Inflammatory macrophage (primary cell): ENCODE measurements around the gene ZFPL1.

ENCODE experiments used
- DNase-seq, 2 donors: peaks; one replicate each; pipeline ENCODE4 v3.0.0-alpha.2; 2020 to 2022

The ZFPL1 gene

DNA sequence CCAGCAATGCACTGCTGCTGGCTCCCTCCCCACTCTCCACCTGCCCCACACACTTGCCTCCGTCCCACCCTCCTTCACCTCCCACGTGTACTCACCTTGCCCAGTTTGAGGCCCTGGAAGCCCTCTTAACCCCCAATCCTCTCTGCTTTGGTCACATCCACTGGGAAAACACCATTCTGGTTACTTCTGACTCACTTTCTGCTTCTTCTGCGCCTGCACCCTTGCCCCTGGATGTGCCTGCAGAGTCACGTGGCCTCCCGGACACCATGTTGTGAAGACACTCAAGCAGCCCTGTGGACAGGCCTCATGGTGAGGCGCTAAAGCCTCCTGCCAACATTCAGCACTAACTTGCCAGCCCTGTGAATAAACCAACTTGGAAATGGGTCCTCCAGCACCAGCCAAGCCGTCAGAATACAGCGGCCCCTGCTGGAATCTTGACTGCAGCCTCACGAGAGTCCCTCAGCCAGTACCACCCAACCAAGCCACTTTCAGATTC lies 23.1 kb upstream of the ZFPL1 start:
- DNase-seq, result no peak

DNA sequence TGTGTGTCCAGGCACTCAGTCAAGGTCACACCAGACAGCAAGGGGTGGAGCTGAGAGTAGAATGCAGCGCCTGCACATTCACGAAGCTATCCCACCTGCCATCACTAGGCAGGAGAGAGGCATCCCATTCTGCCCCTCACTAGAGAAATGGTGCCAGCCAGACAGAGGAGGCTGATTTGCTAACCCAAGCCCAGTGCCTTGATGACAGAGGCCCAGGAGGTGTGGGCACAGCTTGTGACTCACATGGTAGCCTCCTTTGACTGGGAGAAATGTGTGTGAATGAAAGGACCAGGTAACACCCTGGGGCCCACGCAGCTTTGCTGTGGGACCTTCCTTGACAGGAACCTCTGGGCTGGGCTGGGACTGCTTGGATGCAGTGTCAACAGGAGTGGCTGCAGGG lies 20.5 kb upstream of the ZFPL1 start:
- peak in 1 of 2 donors; percentile 20 for DNase-seq

DNA sequence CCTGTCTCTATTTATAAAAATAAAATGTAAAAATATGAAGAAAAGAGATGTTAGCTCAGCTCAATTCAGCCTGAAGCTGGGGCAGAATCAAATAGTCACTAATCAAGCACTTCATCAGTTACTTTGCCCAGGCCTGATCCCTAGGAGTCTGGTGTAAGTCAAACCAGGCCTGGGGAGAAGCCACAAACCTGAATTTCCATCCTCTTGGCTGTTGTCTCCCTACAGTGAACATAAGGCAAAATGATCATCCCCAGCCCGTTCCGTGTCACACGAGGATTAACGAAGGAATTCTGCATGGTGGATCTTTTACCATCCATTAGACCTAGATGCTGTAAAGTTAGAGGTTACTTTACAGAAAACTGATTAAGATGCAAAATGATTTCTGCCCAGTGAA lies 19.2 kb upstream of the ZFPL1 start:
- no peak for DNase-seq

DNA sequence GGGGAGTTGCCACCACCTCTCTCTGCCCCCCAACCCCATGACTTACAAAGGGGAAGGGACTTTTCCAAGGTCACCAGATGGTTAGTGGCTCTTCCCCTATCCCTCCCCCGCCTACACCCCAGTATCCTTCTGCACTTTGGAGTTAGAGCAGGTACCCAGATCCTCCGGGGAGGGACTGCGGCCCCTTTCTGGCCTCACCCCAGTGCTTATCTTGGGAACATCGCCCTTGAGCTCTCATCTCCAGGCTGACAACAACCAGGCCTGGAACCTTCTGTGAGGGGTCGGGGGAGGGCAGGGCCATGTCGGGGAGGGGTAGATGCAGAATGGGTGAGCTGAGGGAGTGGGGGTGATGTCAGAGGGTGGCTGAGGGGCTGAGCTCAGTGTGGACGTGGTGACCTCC lies 18.2 kb upstream of the ZFPL1 start:
- DNase-seq, result peak in 1 of 2 donors; percentile 31

DNA sequence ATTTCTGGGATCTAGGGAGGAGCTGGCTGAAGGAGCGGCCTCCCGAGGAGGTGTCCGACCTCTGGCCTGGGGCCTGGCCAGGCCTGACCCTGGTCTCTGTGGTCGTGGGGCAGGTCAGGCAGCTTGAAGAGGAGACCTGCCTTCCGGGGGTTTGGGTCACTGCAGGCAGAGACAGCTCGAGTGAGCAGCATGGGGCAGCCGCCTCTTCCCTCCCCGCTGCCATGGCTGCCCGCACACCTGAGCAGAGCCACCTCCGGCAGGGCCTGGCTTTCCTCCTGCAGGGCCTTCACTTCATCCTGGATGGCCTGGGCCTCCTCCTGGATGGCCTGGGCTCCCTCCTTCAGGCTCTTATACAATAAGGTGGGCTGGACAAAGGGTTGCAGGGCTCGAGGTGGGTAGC lies 17.7 kb upstream of the ZFPL1 start:
- DNase-seq, result no peak

DNA sequence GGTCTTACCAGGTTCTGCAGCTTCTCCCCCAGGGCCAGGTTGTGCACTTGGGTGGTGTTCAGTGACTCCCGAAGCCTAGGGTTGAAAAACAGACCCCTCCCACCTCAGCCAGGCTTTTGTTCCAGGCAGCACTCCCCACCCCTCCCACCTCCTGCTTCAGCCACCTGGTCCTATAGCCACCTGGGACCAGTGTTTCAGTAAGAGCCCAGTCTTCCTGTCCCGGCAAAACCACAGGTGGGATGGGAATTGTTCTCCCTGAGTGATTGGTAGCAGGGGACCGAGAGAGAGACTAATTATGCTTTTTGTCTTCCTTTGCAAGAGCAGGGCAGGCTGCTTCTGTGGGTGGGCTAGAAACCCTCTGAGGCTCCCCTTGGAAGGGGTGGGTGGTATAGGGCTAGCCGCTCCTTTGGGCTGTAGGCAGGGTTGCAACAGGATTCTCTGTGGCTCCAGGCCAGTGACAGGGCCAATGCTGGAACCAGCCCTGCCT lies 17.2 kb upstream of the ZFPL1 start:
- no peak for DNase-seq

DNA sequence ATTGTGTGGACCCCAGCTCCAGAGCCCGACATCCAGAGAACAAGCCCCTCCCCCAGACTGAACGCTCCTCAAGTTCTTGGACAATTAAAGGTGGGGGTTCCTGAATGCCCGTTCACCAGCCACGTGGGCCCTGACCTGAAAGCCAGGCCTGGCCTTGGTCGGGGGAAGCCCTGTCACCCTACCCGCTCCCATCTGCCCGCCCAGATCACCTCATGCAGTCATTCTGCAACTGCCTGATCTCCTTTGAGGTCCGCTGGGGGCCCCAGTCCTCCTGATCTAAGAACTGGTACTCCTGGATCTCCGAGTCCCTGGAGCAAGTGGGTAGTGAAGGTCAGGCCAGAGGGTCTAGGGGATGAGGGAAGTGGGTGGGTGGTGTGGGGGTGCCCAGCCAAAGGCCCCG lies 16.6 kb upstream of the ZFPL1 start:
- no peak for DNase-seq

DNA sequence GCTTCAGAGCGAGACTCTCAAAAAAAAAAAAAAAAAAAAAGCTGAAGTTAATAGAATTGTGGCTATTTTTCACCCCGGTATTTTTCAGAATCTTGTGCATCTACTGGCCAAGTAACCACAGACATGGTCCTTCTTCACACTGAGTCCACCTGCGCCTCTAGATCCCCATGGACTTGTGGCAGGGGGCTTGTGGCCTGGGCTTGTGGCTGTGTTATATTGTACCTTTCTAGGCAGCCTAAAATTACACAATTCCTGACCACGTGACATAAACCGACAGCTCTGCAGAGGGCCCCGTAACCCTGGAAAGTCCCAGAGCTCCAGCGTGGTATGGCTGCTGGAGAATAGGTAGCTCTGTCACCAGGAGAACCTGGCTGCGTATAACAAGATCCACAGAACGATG lies 14.8 kb upstream of the ZFPL1 start:
- peak in 1 of 2 donors; percentile 27 for DNase-seq

DNA sequence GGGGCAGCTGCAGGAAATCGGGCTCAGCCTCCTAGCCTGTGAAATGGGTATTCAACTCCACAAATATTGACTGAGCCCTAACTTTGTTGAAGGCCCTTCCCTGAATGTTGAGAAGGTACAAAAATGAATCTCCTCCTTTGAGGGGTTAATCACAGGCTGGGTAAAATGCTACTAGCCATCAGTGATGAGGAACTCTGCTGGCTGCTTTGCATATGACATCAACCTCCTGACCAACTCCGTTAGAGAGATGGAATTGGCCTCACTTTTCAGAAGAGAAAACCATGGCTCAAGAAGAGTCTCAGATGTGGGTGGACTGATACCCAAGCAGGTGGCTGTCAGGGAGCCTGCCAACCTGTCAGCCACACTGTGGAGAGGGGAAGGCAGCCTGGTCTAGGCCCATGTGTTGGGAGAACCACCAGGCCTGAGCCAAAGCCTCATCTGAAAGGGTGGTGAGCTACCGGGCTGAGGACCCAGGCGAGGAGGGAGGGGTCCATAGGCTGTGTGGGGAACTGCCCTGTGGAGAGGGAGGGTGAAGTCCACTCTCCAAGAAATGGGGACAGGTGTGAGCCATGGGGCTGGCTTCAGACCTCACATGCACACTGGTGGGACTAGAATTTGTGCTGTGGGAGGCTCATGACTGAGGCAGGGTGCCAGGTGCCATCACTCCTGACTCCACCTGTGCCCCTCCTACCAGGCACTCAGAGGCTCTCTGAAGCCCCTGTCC lies 12.0 kb upstream of the ZFPL1 start:
- DNase-seq, result peak in 1 of 2 donors; percentile 25

DNA sequence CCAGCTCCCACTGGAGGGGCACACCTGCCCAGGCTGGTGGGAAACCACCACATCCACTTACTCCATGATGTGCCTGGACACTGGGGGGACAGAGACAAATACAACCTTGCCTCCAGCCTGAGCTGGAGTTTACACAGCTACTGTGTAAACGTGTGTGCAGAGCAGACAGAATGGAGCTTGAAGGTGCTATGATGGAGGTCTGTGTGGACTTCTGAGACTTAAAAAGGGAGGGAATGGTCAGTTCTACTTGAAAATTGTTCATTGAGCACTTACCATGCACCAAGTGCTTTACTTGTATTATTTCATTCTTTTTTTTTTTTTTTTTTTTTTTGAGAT lies 11.4 kb upstream of the ZFPL1 start:
- DNase-seq, result no peak

DNA sequence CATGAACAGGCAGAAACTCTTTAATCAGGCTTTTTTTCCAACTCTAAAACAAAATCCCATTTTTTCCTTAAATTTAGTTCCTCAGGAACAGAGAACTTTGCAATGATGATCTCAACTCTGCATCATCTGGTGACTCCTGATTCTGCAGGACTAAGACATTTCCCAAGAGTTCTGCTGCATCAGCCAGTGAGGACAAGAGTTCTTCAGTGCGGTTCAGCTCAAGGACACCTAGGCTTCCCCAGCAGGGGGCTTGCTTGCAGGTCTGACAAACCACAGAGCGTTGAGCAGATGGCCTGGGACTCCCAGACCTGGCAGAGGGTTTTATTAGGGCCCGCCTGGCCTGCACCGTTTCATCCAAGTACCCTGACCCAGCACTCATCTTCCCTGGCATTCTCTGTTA lies 6.6 kb upstream of the ZFPL1 start:
- DNase-seq, result peak in 1 of 2 donors; percentile 59

DNA sequence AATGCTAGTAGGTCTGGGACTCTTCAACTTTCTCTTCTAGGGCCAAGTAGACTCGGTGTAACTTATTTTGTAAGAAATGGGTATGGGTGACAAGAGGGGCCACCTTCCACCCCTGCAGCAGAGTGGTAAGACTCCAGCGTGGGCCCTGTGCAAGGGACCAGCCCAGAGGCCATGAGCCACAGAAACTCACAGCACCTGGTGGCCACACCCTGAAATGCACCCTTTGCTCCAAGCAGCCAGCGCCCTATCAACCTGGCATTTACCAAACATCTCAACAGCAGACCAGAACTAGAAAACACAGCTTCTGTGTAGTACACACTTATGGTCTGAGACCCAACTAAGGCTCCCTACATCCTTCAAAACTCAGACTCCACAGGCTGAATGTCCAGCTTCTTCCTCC lies 5.9 kb upstream of the ZFPL1 start:
- peak; percentile 57 to 69 for DNase-seq

DNA sequence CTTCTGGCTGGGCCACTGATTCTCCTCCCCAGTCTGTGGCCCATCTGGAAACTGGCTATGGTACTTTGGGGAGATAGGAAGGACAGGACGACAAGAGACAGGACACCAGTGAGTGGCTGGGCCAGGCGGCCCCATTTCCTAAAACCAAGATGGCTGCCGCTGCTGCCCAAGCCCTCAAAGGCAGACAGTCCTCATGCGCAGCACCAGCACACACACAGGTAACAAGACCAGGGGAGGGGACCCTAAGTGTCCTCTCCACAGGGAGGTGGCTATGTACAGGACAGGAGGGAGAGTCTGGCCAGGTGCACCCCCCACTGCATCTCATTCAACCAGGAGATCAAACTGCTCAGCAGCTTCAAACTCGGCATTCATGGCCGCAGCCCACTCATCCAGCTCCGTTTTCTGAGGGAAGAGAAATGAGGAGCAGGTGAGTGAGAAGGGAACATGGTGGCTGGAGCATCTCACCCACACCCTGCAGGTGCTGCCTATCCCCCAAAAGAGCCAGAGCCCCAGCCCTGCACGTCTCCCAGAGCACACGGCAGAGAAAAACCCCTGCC lies 5.2 kb upstream of the ZFPL1 start:
- DNase-seq, result no peak

DNA sequence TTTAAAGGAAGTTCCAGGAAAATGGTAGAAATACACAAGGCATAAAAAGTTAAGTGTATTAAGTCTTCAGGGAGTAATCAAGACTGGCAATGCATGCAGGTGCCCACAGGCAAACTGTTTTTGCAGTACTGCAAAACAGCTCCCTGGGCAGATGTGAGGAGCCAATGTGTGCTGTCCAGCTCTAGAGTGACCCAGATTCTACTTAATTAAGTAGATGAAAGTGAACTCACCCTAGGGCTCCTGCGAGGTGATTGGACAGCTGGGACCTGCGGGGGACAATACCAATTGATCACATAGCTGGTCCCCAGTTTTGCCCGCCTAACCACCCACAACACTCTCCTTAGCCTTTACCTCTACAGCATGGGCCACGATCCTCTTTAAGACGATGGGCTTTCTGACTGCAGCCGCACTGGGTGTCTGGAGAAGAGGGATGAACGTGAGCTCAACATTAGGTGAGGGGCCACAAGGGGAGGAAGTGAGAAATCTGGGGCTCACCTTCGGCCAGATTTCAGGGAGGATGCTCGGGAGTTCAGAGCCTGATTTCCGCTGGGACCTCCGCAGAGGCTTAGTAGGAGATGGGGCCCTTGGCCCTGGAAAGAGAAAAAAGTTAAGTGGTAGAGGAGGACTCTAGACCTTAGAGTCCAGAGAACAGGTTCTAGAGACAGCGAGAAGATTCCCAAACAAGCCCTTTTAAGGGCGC lies 738 bp upstream of the ZFPL1 start:
- DNase-seq, result no peak

DNA sequence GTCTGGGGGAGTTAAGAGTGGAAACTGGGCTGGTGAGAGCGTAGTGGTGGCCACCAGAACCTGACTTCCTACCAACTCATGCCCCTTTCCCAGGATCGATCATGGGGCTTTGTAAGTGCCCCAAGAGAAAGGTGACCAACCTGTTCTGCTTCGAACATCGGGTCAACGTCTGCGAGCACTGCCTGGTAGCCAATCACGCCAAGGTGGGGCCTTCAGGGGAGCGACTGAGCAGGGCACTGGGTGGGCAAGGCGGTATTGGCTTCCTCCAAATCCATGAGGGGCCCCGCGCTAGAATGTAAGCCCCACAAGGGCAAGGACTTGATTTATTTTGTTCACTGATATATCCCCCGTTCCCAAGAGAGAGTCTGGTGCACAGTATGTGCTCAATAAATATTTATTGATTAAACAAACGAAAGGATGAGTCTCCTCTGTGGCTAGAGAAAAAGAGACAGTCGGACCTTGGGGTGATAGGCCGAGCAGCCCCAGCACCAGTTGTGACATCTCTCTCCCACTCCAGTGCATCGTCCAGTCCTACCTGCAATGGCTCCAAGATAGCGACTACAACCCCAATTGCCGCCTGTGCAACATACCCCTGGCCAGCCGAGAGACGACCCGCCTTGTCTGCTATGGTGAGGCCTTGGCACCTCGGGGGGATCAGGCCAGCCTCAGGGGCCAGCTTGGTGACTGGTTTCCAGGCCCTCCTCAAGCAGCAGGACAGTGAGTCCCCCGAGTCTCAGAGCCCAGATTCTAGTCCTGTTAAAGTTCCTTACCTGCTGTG lies 765 bp downstream of the ZFPL1 start:
- DNase-seq, result no peak

DNA sequence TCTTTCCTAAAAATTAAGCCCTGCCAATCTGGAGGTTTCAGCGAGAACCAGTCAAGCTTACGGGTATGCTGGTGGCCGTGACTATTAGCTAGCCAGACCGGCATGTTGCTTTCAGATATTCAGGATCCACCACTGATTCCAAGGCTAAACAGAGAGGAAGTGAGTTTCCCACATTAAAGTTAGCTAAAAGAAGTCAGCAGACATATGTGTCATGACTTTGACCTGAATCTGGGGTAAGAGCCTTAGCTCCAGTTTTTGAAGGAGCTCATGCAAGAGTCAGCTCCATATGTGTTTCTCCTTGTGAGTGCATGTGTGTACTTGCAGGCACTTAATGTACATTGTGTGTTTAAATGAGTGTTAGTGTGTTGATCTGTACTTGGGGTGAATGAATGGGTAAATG lies 1.4 kb downstream of the ZFPL1 start:
- DNase-seq, result peak; percentile 48 to 77

DNA sequence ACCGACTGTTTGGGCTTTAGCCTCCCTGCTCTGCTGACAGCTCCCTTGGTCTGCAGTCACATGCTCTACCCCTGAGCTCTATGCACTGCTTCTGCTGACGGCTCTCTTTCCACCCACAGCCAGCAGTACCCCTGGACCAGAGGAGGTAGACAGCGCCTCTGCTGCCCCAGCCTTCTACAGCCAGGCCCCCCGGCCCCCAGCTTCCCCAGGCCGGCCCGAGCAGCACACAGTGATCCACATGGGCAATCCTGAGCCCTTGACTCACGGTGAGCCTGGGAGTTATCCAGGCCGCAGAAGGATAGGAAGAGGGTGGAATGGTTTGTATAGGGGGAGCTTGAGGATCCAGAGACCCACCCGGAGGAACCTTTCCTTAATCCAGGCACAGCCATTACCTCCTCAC lies 2.8 kb downstream of the ZFPL1 start:
- DNase-seq, result no peak

DNA sequence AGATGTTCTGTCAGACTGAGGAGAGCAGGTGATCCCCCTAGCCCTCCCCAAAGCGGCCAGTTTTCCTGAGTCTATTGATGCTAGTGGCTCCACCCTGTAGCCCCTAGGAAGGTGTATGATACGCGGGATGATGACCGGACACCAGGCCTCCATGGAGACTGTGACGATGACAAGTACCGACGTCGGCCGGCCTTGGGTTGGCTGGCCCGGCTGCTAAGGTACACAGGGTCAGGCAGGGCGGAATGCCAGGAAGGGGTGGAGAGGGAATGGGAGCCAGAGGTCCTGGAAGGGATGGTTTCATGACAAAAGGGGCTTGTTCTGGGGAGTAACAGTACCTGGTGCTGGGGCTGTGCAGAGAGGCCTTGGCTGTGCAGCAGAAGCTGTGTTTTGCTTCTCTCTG lies 3.2 kb downstream of the ZFPL1 start:
- DNase-seq, result no peak

DNA sequence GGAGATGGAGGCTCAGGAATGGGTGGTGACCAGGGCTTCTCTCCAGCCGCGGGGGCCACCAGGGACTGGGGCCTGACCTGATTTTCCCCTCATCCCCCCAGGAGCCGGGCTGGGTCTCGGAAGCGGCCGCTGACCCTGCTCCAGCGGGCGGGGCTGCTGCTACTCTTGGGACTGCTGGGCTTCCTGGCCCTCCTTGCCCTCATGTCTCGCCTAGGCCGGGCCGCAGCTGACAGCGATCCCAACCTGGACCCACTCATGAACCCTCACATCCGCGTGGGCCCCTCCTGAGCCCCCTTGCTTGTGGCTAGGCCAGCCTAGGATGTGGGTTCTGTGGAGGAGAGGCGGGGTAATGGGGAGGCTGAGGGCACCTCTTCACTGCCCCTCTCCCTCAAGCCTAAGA lies 3.8 kb downstream of the ZFPL1 start:
- DNase-seq, result no peak

DNA sequence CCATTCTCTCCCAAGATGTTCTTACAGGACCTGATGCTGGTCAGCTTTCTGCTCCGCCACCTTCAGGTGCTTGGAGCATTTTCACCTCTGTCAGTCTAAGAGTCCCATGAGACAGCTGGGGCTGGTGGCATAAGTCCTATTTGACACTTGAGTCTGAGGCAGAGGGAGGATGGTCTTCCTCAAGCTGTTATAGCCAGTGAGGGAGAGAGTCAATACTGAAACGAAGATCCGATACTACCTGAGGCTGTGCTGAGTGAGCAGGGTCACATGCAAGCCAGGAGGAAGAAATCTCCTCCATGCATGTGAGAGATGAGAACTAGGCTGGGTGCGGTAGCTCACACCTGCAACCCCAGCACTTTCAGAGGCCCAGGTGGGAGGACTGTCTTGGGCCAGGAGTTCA lies 5.6 kb downstream of the ZFPL1 start:
- no peak for DNase-seq

DNA sequence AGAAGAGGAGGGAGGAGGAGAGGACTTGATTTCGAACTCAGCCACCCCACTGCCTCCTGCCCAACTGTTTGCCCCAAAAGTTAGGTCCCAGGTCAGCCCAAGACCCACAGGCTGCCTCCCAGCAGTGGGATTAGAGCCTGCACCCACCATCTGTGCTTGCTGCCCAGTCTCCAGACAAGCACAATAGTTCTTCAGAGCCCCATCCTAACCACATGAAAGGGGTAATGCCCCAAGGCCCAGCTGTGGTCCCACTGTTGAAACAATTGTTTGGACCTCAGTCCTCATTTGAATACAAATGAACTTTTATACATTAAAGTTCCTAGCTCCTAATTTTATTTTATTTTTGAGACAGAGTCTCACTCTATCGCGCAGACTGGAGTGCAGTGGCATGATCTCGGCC lies 6.6 kb downstream of the ZFPL1 start:
- DNase-seq, result no peak

DNA sequence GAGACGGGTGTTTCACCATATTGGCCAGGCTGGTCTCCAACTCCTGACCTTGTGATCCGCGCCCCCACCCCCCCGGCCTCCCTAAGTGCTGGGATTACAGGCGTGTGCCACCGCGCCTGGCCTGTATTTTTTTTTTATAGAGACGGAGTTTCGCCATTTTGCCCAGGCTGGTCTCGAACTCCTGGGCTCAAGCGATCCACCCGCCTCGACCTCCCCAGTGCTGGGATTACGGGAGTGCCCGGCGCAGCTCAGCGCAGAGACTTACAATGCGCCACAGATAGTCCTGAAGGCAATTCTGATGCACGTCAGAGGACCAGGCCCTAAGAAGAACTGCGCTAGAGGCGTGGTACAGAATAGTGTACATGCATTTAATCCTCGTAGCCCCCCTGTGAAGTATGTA lies 11.4 kb downstream of the ZFPL1 start:
- no peak for DNase-seq
